Measurements from ENCODE around the gene SPDYE11.
"Not testable (repeated sequence)": the region's sequence is repeated elsewhere in the genome, so short reads cannot be mapped to it uniquely, and the experiment has no call there.

SPDYE11 gene, protein sequence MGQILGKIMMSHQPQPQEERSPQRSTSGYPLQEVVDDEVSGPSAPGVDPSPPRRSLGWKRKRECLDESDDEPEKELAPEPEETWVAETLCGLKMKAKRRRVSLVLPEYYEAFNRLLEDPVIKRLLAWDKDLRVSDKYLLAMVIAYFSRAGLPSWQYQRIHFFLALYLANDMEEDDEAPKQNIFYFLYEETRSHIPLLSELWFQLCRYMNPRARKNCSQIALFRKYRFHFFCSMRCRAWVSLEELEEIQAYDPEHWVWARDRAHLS

DNA sequence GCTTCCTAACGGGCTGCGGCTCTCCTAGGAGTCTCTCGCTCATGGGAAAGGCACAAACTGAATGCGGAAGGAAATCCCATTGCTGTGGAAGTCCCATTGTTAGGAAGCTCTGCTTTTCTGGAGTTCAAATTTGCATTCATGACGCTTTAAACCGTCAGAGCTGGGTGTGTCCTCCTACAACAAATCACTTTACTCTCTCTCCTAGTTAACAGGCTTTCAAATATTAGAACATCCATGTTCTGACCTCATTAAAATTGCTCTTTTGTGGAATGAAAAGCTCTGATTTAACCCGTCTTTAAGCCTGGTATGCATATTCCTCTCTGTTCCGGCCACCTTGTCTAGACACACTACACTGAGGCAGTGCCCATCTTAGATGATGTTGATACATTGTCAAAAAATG is at the start of gene SPDYE11:
SPDYE11 (minus strand) TSS at position 101 of the 400 bp plus-strand sequence. CDS start 1,800 bp downstream, outside the sequence.
- DNase-seq: not testable (repeated sequence)

DNA sequence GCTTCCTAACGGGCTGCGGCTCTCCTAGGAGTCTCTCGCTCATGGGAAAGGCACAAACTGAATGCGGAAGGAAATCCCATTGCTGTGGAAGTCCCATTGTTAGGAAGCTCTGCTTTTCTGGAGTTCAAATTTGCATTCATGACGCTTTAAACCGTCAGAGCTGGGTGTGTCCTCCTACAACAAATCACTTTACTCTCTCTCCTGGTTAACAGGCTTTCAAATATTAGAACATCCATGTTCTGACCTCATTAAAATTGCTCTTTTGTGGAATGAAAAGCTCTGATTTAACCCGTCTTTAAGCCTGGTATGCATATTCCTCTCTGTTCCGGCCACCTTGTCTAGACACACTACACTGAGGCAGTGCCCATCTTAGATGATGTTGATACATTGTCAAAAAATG is 28.2 kb upstream of the SPDYE11 start, which contains the start of gene SPDYE9:
SPDYE9 (minus strand) TSS at position 101 of the 400 bp plus-strand sequence. CDS start 1,800 bp downstream, outside the sequence.
- not testable (repeated sequence) for DNase-seq

DNA sequence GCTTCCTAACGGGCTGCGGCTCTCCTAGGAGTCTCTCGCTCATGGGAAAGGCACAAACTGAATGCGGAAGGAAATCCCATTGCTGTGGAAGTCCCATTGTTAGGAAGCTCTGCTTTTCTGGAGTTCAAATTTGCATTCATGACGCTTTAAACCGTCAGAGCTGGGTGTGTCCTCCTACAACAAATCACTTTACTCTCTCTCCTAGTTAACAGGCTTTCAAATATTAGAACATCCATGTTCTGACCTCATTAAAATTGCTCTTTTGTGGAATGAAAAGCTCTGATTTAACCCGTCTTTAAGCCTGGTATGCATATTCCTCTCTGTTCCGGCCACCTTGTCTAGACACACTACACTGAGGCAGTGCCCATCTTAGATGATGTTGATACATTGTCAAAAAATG is 28.0 kb downstream of the SPDYE11 start, which contains the start of gene SPDYE8:
SPDYE8 (minus strand) TSS at position 101 of the 400 bp plus-strand sequence. CDS start 1,800 bp downstream, outside the sequence.
- DNase-seq: not testable (repeated sequence)

DNA sequence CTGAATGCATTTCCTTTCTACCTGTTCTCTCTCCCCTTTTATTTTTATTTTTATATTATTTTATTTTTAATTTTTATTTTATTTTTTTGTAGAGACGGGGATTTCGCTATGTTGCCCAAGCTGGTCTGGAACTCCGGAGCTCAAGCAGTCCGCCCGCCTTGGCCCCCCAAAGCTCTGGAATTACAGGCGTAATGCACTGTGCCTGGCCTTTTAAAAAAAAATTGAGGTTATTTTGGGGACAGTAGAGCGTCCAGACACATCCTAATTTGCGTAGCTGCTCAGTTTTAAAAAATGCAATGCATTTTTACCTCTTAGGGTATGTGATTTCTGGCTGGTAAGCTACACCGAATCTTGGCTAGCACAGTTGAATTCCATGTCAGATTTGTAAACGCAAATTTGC is 51.2 kb downstream of the SPDYE11 start:
- DNase-seq: peak in 1 of 3 donors; percentile 0

DNA sequence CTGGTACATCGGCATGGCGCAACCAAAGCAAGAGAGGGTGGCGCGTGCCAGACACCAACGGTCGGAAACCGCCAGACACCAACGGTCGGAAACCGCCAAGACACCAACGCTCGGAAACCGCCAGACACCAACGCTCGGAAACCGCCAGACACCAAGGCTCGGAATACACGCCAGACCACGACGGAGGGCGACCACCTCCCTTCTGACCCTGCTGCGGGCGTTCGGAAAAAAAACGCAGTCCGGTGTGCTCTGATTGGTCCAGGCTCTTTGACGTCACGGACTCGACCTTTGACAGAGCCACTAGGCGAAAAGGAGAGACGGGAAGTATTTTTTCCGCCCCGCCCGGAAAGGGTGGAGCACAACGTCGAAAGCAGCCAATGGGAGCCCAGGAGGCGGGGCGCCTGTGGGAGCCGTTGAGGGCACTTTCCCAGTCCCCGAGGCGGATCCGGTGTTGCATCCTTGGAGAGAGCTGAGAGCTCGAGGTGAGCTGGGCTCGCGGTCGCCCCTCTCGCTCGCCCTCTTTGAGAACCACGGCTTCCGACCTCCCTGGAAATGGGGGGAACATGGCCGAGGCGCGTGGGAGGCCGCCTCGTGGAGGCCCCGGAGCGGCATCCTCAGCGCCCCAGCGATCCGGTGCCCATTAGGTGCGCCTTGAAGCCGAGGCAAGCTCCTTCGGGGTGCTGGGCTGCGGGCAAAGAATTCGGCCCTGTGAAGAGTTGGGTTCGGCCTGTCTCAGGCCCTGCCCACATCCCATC is 51.8 kb downstream of the SPDYE11 start:
- peak; percentile 77 to 90 (median 87) for DNase-seq

DNA sequence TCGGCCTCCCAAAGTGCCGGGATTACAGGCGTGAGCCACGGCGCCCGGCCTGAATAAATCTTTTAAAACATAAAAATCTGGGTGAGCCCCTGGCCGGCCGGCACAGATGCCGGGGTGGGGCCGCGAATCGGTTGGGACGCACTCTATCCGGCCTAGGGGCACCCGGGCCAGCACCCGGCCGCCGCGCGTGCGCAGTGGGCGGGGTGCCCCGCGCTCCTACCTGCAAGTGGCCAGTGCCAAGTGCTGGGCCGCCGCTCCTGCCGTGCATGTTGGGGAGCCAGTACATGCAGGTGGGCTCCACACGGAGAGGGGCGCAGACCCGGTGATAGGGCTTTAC is 52.4 kb downstream of the SPDYE11 start:
- DNase-seq: not testable (repeated sequence)

DNA sequence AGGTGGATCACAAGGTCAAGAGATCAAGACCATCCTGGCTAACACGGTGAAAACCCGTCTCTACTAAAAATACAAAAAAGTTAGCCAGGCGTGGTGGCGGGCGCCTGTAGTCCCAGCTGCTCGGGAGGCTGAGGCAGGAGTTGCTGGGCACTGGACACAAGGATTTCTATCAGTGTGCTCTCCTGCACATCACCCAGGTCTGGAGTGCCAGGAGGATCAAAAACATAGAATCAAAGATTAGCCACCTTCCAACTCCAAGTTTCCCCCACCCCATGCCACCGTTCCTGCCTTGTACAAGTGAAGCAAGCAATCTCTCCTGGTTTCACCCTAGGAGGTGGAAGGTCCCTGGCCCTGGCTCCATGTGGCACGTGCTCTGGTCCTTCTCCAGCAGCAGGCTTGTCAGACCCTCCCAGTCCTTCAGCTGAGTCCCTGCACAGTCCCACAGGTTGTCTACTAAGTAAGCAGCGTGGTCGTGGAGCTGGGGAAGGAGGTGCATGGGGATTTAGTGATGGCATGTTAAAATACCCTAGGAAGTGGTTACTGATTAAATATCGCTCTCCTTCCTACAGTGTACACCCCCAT is 59.7 kb downstream of the SPDYE11 start:
- not testable (repeated sequence) for DNase-seq
